ENCODE data around the gene RNF220.
"Not testable (repeated sequence)": the region's sequence is repeated elsewhere in the genome, so short reads cannot be mapped to it uniquely, and the experiment has no call there.

The RNF220 gene

GRCh38 chr1:44695671-44696070 is 290.6 kb downstream of the RNF220 start:
- in situ Hi-C loops (cut with MboI; ENCODE audit: low sequenced_read_pairs): no loop called here

GRCh38 chr1:44696101-44696500 is 291.0 kb downstream of the RNF220 start:
- in situ Hi-C loops (cut with MboI; ENCODE audit: low sequenced_read_pairs): no loop called here

GRCh38 chr1:44696789-44697345 is 291.8 kb downstream of the RNF220 start:
- in situ Hi-C loops (cut with MboI; ENCODE audit: low sequenced_read_pairs): no loop called here

GRCh38 chr1:44698138-44698537 is 293.1 kb downstream of the RNF220 start:
- in situ Hi-C loops (cut with MboI; ENCODE audit: low sequenced_read_pairs): no loop called here

GRCh38 chr1:44699375-44699774 is 294.3 kb downstream of the RNF220 start:
- in situ Hi-C loops (cut with MboI; ENCODE audit: low sequenced_read_pairs): not testable (repeated sequence)

GRCh38 chr1:44700573-44700972 is 295.5 kb downstream of the RNF220 start:
- in situ Hi-C loops (cut with MboI; ENCODE audit: low sequenced_read_pairs): no loop called here

- in situ Hi-C loops (cut with MboI; ENCODE audit: low sequenced_read_pairs): no loop called here
Observed at GRCh38 chr1:44701141-44701573, 296.1 kb downstream of the RNF220 start.

Measured in HL-60/S4 (cell line).